Measurements from ENCODE around the gene DDX28.
"Not testable (repeated sequence)": the region's sequence is repeated elsewhere in the genome, so short reads cannot be mapped to it uniquely, and the experiment has no call there.

Gene DDX28

DNA sequence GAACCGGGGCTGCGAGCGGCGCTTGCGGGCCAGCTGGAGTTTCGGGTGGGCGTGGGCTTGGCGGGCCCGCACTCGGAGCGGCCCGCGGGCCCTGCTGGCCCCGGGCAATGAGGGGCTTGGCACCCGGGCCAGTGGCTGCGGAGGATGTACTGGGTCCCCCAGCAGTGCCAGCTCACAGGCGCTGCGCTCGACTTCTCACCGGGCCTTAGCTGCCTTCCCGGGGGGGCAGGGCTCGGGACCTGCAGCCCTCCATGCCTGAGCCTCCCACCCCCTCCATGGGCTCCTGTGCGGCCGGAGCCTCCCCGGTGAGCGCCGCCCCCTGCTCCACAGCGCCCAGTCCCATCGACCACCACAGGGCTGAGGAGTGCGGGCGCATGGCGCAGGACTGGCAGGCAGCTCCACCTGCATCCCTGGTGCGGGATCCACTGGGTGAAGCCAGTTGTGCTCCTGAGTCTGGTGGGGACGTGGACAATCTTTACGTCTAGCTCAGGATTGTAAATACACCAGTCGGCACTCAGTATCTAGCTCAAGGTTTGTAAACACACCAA is 24.7 kb downstream of the DDX28 start:
- not testable (repeated sequence) for DNase-seq

DNA sequence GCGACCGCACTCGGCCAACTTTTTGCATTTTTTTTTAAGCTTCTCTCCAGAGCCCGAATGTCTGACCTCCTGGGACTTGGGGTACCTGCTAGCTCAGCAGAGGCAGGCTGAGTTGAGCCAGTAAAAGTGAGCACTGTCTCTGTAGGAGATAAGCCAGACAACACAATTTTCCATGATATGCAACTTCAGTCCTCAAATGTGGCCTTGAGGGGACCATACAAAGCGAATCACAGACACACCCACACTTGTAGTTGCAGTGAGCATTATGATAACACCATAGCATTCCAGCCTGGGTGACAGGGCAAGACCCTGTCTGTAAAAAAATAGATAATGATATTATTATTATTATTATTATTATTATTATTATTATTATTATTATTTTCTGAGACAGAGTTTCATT is 26.4 kb downstream of the DDX28 start:
- no peak for DNase-seq

DNA sequence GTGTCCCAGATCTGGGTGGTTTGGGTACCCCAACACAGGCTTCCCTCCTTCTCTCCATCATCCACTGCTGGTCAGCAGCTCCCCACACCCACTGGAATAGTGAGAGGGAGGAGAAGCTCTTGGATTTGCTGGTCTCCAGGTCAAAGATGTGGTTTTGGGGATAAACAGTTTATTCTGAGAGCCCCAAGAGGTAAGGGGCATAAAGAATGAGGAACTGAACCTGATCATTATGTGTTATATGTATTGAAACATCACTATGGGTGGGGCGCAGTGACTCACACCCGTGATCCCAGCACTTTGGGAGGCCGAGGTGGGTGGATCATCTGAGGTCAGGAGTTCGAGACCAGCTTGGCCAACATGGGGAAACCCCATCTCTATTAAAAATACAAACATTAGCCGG is 27.6 kb downstream of the DDX28 start:
- no peak for DNase-seq

DNA sequence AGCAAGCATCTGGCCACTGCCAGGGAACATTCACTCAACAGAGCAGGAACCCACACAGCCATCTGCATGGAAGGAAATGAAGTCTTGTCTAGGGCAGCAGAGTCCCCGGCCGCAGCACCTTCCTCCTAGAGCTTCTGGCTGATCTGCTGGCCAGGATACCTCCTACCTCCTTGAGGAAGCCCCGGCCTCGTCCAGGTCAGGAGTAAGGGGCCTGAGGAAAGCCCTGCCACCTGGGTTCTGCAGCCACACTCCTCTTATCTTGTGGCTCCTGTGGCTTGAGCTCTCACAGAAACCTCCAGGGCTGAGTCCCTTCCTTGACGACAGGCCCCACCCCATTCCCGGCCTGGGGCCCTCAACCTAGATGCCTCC is 29.0 kb downstream of the DDX28 start:
- not testable (repeated sequence) for DNase-seq

DNA sequence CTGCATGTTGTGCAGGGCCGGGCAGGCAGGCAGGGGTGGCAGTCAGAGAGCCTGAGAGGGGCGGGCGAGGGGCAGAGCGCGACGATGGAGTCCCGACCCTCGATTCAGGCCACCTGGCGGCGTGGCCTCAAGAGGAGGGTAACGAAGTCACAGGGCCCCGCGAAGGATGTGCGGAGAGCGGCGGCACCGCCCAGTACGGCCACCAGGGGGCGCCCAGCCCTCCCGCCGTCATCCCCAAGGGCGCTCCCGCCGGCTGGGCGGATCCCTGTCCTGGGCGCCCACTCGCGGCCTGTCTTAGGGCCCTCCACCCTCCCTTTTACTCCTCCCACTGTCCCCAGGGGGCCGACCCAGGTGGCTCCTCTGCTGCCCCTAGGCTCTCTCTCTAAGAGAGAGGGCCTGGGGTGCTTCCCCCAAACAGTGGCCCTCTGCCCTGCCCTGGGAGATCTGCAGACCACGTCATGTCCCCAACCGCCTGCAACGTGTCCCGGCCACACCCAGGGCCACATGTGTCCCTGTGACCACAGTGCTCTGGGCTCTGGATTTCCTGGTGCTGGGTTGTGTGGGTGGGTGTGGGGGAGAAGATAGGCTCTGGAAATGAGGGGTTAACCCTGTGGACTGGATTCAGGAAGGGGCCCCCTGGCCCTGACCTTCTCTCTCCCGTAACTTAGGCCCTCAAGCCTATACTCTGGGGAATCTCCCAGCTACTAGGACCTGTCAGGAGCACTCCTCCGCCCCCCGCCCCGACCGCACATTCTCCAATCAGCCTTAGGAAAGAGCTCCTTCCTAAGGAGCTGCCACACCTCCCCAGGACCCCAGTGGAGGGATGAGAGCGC is 29.6 kb downstream of the DDX28 start:
- peak in 40 of 56 donors; percentile 7 to 75 (median 36) for DNase-seq

DNA sequence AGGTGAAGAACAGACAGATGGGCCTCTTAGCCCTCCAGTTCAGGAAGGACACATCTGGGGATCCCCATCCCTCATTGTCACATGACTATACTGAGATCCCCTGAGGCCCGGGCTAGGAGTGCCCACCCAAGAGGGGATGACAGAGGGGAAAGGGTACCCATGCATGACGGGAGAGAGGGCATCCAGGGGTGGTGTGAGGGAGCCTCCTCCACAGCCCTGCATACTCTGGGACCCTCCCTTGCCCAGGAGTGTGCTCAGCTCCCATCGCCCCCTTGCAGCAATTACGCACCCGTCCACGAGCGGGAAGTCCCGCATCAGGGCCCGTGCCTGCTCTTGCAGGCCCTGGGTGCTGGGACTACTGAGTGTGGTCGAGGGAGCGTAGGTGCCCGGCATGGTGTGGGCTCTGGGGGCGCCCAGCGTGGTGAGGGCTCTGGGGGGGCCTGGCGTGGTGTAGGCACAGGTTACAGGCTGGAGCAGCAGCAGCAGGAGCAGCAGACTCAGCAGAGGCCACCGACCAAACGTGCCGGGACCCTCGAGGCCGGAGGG is 30.3 kb downstream of the DDX28 start:
- no peak for DNase-seq

DNA sequence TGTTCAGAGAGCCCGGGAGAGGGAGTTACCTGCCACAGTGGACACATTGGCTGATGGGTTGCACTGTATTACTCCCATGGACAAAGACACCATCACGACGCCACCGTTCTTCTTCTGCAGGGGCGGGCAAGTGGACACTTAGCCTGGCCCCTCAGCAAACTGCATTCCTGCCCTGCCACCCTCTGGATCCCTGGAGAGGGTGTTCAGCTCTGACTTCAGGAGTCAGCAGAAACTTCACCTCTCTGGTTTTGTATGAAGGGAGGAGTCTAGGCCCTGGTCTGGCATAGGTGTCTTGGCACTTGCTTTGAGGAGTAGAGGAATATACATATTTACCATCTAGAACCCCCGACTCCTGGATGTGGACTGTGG is 33.0 kb downstream of the DDX28 start:
- no peak for DNase-seq

DNA sequence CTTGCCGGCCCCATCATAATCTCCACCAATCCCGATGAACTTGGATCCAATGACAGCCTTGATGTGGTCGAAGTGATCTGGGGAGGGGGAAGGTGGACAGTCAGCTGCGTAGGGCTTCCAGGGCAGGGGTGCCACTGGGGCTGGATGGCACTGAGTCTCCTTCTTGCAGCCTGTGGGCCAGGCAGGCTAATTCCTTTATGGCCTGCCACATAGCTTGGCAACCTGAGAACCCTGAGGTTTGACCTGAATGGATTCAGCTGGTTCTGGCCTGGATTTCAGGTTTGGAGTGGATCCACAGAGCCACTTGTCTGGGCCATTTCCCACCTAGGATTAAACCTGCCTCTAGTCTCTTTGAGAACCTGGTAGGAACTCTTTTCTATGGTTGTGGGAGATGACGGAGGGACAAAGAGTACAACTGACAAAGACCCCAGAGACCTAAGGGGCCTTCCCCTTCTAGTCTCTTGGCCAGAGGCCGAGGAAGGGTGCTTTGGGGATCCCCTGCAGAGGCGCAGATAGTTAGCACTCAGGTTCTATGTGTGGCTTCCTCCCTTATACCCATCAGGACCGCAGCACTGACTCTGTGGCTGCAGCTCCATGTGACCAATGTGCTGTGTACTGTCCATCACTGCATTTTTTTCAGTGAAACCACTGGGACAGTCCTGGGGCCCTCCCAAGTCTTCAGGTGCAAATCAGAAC is 33.6 kb downstream of the DDX28 start:
- no peak for DNase-seq

DNA sequence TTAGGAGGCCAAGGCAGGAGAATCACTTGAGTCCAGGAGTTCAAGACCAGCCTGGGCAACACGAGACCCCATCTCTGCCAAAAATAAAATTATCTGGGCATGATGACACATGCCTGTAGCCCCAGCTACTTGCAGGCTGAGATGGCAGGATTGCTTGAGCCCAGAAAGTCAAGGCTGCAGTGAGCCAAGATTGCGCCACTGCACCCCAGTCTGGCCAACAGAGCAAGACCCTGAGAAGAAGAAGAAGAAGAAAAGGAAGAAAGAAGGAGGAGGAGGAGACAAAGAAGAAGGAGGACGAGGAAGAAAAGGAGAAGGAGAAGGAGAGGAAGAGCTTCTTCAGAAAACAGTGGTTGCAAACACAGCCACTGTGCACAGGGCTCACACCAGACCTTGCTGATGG is 34.4 kb downstream of the DDX28 start:
- DNase-seq: no peak

DNA sequence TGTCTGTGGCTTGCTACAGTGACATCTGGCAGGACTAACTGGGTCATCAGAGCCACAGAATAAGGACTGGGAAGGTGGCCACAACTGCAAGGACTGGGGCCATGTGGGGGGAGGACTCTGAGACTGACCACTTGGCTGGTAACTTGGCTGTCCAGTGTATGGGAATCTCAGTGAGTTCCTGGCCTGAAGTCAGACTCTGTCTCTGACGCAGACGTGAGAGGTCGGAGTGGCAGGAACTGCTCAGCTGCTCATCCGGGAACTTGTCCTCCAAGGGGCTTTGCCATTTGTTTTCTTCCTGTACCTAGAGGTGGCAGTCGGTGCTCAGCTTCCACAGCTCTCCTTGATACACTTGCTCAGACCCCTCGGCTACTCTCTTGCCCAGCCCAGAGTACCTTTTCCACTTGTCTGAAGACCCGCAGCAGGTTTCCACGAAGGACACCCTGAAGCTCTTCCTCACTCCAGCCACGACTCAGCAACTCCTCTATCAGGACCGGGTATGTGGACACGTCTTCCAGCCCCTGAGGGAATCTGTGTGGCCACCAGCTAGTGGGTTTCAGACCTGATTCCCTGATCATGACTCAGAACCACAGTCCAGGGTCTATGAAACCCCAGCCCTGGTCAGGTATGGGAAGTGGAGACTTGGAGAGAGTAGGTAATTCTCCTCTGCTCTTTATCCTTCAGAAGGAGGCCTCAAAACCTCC is 35.4 kb downstream of the DDX28 start:
- peak in 24 of 56 donors; percentile 11 to 60 (median 26) for DNase-seq

DNA sequence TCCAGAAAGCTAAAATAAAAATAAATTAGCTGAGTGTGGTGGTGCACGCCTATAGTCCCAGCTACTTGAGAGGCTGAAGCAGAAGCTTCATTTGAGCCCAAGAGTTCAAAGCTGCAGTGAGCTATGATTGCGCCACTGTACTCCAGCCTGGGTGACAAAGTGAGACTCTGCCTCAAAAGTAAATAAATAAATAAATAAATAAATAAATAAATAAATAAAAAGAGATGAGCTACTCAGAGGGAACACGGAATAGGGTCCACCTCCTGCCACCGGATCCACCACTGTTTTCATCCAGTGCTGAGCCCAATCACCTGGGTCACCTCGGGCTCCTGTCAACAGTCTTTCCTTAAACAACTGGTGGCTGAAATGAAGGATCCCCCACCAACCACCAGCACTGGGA is 36.1 kb downstream of the DDX28 start:
- DNase-seq: no peak

DNA sequence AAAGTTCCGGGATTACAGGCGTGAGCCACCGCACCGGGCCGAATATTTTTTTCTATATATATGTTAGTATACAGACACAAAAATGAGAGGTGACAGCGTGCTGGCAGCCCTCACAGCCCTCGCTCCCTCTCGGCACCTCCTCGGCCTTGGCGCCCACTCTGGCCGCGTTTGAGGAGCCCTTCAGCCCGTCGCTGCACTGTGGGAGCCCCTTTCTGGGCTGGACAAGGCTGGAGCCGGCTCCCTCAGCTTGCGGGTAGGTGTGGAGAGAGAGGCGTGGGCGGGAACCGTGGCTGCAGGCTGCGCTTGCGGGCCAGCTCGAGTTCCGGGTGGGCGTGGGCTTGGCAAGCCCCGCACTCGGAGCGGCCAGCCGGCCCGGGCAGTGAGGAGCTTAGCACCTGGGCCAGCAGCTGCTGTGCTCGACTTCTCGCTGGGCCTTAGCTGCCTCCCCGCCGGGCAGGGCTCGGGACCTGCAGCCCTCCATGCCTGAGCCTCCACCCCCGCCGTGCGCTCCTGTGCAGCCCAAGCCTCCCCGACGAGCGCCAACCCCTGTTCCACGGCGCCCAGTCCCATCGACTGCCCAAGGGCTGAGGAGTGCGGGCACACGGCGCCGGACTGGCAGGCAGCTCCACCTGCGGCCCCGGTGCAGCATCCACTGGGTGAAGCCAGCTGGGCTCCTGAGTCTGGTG is 40.9 kb downstream of the DDX28 start:
- no peak for DNase-seq

DNA sequence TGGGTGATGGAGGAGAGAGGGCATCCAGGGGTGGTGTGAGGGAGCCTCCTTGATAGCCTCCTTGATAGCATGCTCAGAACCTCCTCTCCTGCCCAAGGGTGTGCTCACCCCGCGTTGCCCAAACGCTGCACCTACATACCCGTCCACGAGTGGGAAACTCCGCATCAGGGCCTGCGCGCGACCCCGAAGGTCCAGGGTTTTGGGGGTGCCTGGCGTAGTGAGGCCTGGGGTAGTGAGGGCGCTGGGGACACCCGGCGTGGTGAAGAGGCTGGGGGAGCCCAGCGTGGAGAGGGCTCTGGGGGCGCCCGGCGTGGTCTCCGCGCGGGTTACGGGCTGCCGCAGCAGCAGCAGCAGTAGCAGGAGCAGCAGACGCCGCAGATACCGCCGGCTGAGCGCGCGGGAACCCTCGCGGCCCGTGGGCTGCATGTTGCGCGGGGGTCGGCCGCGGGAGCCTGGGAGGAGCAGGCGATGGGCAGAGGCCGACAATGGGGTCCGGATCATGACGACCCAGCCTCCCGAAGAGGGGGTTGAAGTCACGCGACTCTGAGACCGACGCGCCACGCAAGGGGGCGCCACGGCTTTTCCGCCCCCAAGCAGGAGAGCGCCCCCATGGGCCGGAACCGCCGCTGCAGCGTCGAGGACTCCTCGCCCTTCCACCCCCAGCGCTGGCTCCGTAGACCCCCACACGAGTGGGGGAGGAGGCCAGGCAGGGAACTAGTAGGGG is 42.9 kb downstream of the DDX28 start, which contains the start of gene DPEP3:
DPEP3 (minus strand) TSS at position 545 of the 724 bp plus-strand sequence; CDS start at position 426, 119 bp downstream.
- DNase-seq: no peak

DNA sequence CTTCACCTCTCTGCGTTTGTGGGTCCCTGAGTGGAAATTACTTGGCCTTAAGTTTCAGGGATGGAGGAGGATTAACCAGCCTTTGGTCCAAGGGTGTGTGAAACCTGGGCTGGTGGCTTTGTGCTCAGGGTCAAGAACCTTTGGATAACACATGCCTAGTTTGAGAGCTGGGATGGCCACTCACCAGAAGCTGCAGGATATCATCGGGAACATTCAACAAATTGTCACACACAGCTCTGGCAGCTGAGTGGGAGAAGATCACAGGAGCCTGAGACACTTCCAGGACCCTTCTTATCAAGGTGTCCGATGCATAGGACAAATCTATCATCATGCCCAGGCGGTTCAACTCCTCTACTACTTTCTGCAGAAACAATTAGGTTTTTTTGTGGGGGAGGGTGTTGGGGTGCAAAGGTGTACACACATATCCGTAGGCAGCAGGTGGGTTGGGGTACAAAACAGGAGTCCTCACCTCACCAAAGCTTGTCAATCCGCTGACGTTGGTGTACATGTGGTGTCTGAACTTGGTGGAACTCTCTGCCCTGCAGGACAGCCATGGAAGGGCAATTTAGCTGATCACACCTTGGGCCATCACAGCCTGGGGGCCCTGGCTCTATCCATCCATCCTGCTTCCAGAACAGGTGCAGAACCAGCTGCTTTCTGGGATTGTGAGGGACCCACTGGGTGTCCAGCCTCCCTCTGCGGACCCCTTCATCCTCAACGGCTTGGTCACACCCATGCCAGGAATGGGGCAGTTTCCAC is 45.4 kb downstream of the DDX28 start:
- no peak for DNase-seq

DNA sequence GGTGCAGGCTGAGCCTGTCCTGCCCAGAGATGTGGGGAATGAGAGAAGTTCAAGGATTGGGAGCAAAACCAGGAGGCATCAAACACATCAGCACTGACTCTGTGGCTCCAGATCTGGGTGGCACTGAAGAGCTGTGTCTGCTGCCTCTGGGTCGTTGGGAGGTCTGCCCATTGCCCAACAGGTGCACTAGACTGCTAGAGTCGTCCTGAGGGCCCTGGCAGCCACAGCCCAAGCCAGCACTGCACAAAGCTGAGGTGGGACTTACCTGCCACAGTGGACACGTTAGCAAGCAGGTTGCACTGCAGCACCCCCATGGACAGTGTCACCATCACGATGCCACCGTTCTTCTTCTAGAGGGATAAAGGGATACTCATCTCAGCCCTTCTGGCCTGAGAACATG is 46.0 kb downstream of the DDX28 start:
- no peak for DNase-seq

DNA sequence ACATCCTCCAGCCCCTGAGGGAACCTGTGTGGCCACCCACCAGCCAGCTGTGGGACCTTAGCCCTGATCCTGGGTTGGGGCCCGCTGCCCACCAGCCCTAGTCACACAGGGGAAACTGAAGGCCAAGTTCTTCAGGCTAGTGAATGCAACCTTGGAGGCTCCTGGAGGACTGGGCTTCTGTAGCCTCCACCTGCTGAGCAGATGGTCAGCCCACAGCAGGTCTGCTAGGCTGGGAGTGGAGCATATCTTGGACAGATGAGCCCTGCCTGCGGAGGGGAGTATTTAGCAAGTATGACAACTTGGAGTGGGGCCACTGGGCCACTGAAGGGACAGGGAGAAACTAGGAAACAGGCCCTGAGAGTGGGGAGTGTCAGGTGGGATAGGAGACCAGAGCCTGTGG is 46.8 kb downstream of the DDX28 start:
- DNase-seq: no peak

DNA sequence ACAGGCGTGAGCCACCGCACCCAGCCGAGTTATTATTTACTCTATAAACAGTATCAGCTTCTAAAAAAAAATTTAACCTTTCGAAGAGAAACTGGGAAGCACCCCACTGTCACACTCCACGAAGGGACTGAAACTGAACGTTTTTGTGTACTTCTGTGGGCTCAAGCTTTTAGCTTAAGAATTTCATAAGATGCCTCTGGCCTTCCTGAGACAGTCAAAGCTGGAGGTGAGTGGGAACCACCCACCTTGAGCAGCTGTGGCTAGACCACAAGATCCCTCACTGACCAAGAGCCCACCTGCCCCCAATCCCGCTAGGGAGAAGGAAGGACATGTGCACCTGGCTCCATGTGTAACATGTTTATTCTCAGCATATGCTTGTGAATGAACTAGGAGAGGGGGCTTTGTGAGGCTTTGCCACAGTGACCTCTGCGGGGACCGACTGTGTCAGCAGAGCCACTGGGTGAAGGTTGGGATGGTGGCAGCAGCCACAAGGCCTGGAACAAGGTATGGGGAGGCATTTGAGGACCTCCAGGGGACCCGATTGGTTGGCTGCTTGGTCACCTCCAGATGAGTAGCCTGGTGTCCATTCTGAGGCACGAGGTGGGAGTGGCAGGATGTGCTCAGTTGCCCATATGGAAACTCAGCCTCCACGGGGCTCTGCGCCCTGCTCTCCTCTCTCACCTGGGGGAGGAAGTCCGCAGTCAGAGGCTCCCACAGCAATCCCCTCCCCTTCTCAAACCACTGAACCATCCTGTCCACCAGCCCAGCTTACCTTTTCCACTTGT is 47.5 kb downstream of the DDX28 start:
- no peak for DNase-seq

DNA sequence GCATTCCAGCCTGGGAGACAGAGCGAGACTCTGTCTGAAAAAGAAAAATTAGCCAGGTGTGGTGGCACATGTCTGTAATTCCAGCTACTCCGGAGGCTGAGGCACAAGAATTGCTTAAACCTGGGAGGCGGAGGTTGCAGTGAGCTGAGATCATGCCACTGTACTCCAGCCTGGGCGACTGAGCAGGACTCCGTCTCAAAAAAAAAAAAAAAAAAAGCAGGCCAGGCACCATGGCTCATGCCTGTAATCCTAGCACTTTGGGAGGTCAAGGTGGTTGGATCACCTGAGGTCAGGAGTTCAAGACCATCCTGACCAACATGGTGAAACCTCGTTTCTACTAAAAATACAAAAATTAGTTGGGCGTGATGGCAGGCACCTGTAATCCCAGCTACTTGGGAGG is 50.7 kb downstream of the DDX28 start:
- not testable (repeated sequence) for DNase-seq

DNA sequence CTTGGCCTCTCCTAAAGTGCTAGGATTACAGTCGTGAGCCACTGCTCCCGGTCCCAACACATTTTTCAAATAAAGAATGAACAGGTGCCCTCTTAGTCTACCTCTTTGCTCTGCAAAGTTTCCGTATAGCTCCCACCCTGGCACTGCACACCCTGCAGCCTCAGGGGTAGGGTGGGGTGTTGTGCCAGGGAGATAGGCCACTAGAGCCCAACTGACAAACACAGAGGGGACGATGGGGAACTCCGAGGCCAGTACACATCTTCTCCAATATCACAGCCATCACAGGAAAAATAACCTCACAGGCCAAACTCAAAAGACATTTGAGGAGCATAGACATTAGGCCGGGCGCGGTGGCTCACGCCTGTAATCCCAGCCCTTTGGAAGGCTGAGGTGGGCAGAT is 51.9 kb downstream of the DDX28 start:
- no peak for DNase-seq

Measured in amygdala (tissue), 56 donors.